ENCODE results near the gene ADARB1. TPM values are rescaled to one million over a fixed set of nuclear protein-coding genes. Genes with fewer than 3 reads are reported as not detected.

ADARB1 gene
- total and polyA plus RNA-seq, 9 donors = 6.0 to 23.7 (median 16.3) TPM

DNA sequence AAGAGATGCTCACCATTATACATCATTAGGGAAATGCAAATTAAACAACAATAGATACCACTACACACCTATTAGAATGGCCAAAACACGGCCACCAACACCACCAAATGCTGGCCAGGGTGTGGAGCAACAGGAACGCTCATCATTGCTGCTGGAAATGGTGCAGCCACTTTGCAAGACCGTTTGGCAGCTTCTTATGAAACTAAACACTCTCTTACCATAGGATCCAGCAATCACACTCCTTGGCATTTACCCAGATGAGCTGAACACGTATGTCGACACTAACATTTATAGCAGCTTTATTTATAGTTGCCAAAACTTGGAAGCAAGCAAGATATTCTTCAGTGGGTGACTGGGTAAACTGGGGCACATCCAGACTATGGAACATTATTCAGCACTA lies 28.9 kb upstream of the ADARB1 start:
- 70 to 76% (median 70%) methylated on average over 5 of the region's 5 CpGs for WGBS, 3 donors
- DNase-seq = no peak
- H3K9me3 ChIP-seq = no peaks in the 10 kb centered on the region
- H3K4me3 ChIP-seq = no peak overlapping the region
- intact Hi-C loops (cut with DNase I) = no loop called here
- peaks cover 3% of the 10 kb centered on the region for H3K4me1 ChIP-seq (ENCODE audit: insufficient read depth)
- no peaks in the 10 kb centered on the region for H3K27me3 ChIP-seq
- H3K36me3 ChIP-seq = no peaks in the 10 kb centered on the region
- no peak overlapping the region for H3K27ac ChIP-seq
- TF ChIP-seq EP300 (IDR thresholded peaks at IDR 0.05) (no peak), POLR2A (IDR thresholded peaks at IDR 0.05) (no peak)
- TF ChIP-seq, protein P1, sequence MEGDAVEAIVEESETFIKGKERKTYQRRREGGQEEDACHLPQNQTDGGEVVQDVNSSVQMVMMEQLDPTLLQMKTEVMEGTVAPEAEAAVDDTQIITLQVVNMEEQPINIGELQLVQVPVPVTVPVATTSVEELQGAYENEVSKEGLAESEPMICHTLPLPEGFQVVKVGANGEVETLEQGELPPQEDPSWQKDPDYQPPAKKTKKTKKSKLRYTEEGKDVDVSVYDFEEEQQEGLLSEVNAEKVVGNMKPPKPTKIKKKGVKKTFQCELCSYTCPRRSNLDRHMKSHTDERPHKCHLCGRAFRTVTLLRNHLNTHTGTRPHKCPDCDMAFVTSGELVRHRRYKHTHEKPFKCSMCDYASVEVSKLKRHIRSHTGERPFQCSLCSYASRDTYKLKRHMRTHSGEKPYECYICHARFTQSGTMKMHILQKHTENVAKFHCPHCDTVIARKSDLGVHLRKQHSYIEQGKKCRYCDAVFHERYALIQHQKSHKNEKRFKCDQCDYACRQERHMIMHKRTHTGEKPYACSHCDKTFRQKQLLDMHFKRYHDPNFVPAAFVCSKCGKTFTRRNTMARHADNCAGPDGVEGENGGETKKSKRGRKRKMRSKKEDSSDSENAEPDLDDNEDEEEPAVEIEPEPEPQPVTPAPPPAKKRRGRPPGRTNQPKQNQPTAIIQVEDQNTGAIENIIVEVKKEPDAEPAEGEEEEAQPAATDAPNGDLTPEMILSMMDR (IDR thresholded peaks at IDR 0.05) = no peak

DNA sequence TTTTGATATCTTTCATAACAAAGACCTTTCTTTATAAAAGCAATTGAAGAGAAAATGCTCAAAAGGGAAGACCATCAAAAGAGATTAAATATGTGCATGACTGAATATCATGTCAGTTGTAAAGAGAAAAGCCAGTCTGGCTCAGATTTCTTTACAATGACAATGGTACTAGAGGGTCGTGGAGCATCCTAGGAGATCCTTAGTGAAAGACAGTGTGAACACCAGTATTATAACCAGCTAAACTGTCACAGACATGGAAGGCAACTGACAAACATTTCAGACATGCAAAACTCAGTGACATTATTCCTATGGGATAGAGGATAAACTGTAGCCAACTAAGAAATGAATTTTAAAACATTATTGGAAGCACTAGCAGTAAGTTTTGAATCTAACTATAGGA lies 27.1 kb upstream of the ADARB1 start:
- intact Hi-C loops (cut with DNase I) = no loop called here

DNA sequence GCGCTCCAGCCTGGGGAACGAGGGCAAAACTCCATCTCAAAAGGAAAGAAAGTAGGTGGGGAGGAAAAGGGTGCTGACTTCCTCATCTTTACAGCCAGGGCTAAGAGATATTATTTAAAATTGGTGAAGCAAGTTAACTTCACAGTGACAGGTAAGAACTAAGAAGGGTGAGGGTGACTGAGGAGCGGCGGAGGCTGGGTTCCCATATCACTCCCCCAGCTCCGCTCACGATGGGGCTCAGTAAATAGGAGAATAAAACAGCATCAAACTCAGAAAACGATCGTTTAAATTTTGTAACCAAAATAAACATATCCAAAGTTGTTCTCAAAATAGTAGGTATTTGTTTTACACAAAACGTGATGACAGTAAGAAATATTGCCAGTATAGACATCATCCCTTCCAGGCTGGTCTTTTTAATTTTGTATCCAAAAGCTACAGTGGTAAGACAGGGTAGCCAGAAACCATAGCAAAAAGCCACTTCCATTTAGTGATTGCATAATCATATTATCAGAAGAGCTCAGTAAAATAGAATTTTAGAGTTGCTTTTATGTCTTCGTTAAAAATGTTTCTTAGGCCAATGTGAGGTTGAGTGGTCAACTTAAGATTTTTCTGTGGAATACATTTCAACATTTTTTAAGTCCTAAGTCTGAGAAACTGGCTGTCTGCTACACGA lies 26.2 kb upstream of the ADARB1 start:
- 75% methylated on average over 11 of the region's 11 CpGs for WGBS, 3 donors
- Histone ChIP-seq H3K36me3 (no peaks in the 10 kb centered on the region), H3K4me3 (no peak overlapping the region), H3K9me3 (no peaks in the 10 kb centered on the region), H3K4me1 (ENCODE audit: insufficient read depth) (no peaks in the 10 kb centered on the region), H3K27ac (no peak overlapping the region), H3K27me3 (no peaks in the 10 kb centered on the region)
- TF ChIP-seq EP300 (IDR thresholded peaks at IDR 0.05) (no peak), POLR2A (IDR thresholded peaks at IDR 0.05) (no peak)
- TF ChIP-seq, protein P1 (IDR thresholded peaks at IDR 0.05) = no peak
- DNase-seq = no peak
- intact Hi-C loops (cut with DNase I) = no loop called here

More for the DNA sequence above, 27.1 kb upstream of the ADARB1 start:
- TF ChIP-seq, protein P1 (IDR thresholded peaks at IDR 0.05) = no peak
- no peak for TF ChIP-seq POLR2A (IDR thresholded peaks at IDR 0.05)
- no peak for TF ChIP-seq EP300 (IDR thresholded peaks at IDR 0.05)
- no peak for DNase-seq
- Histone ChIP-seq H3K4me1 (ENCODE audit: insufficient read depth) (no peaks in the 10 kb centered on the region), H3K27ac (no peak overlapping the region), H3K4me3 (no peak overlapping the region), H3K9me3 (no peaks in the 10 kb centered on the region), H3K27me3 (no peaks in the 10 kb centered on the region), H3K36me3 (no peaks in the 10 kb centered on the region)
- WGBS, 3 donors = 74 to 81% (median 76%) methylated on average over 1 of the region's 1 CpG

DNA sequence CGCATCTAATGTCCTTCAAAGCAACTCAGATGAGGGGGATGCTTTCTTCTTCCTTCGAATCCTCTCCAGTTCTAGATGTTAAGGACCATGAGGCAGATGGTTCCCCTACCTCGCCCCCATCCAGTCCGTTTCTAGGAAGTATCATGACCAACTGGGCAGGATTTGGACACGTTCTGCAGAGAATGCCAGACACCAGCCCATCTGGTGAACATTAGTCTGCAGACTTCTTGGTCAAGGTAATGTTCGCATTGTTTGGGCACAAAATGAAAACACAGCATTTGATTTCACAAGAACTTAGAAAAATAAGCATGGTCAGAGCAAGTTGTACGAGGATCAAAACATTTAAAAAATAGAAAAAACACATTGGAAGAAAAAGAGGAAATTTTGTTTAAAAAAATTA lies 25.4 kb upstream of the ADARB1 start:
- Histone ChIP-seq H3K27ac (no peak overlapping the region), H3K4me3 (no peak overlapping the region), H3K9me3 (no peaks in the 10 kb centered on the region), H3K36me3 (no peaks in the 10 kb centered on the region), H3K4me1 (ENCODE audit: insufficient read depth) (no peaks in the 10 kb centered on the region), H3K27me3 (no peaks in the 10 kb centered on the region)
- DNase-seq = no peak
- WGBS, 3 donors = 25 to 53% (median 35%) methylated on average over 7 of the region's 7 CpGs
- TF ChIP-seq POLR2A (IDR thresholded peaks at IDR 0.05) (no peak), EP300 (IDR thresholded peaks at IDR 0.05) (no peak)
- TF ChIP-seq, protein P1 (IDR thresholded peaks at IDR 0.05) = no peak
- intact Hi-C loops (cut with DNase I) = no loop called here

All from ovary (tissue), 9 donors.